Muscle layer of colon (tissue), 2 donors: Measurements from ENCODE around the gene BAIAP3.

Experiments used
- H3K27ac ChIP-seq: one replicate; pipeline ENCODE4 v1.7.0; 2013; ENCODE audit warnings: low read depth, mild to moderate bottlenecking, low read length, moderate library complexity
- H3K27me3 ChIP-seq, 2 donors: one replicate each; pipeline ENCODE4 v1.7.0; 2013; ENCODE audit warnings: low read length in 2 of 2, mild to moderate bottlenecking in 2 of 2; ENCODE audit not compliant: insufficient read depth in 2 of 2, control insufficient read depth in 1 of 2
- H3K36me3 ChIP-seq: one replicate; pipeline ENCODE4 v1.7.0; 2013; ENCODE audit warnings: mild to moderate bottlenecking, low read length; ENCODE audit not compliant: insufficient read depth
- H3K4me1 ChIP-seq: one replicate; pipeline ENCODE4 v1.7.0; 2013; ENCODE audit warnings: mild to moderate bottlenecking, low read length; ENCODE audit not compliant: insufficient read depth
- H3K4me3 ChIP-seq, 2 donors: one replicate each; pipeline ENCODE4 v1.7.0; 2013; ENCODE audit warnings: low read length in 2 of 2, low read depth in 1 of 2, mild to moderate bottlenecking in 1 of 2, moderate library complexity in 1 of 2
- H3K9ac ChIP-seq: one replicate; pipeline ENCODE4 v1.7.0; 2013; ENCODE audit warnings: low read length
- H3K9me3 ChIP-seq: one replicate; pipeline ENCODE4 v1.7.0; 2013; ENCODE audit warnings: mild to moderate bottlenecking, low read length
- donor health status: abdominal sarcoma.
- donor health status: Adenocarcinoma of cecum.

The BAIAP3 gene

DNA sequence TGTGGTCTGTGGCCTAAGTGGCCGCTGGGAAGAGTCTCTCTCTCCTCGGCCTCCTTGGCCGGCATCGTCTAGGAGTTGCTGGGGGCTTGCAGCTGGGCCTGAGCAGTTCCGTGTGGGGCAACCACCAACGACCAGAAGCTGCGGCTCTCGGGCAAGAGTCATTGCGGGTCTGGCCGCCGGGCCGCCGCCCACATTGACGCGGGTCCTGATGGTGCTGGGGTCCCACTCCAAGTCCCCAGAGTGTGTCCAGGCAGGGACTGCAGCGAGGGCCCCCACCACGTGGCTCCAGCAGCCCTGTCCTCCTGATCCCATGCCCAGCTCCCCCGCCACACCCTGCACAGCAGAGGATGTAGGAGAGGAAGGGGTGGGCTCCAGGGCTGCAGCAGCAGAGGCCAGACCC is 50.1 kb downstream of the BAIAP3 start:
- no peaks in the 10 kb centered on the region for H3K27me3 ChIP-seq
- no peak overlapping the region for H3K27ac ChIP-seq
- no peak overlapping the region for H3K9ac ChIP-seq
- no peak overlapping the region for H3K4me3 ChIP-seq
- H3K36me3 ChIP-seq = peaks cover 17% of the 10 kb centered on the region
- H3K4me1 ChIP-seq = peaks cover 4% of the 10 kb centered on the region
- no peaks in the 10 kb centered on the region for H3K9me3 ChIP-seq

- H3K4me1 ChIP-seq = no peaks in the 10 kb centered on the region
- H3K27me3 ChIP-seq = no peaks in the 10 kb centered on the region
- H3K9me3 ChIP-seq = no peaks in the 10 kb centered on the region
- no peak overlapping the region for H3K27ac ChIP-seq
- no peak overlapping the region for H3K4me3 ChIP-seq
- peaks cover 26% of the 10 kb centered on the region for H3K36me3 ChIP-seq
- no peak overlapping the region for H3K9ac ChIP-seq
Observed at GRCh38 chr16:1385232-1385631, 51.8 kb downstream of the BAIAP3 start.

GRCh38 chr16:1387331-1387730 is 53.9 kb downstream of the BAIAP3 start:
- Histone ChIP-seq H3K9me3 (no peaks in the 10 kb centered on the region), H3K27me3 (no peaks in the 10 kb centered on the region), H3K4me1 (no peaks in the 10 kb centered on the region), H3K9ac (no peak overlapping the region), H3K4me3 (no peak overlapping the region), H3K27ac (no peak overlapping the region), H3K36me3 (peaks cover 21% of the 10 kb centered on the region)

DNA sequence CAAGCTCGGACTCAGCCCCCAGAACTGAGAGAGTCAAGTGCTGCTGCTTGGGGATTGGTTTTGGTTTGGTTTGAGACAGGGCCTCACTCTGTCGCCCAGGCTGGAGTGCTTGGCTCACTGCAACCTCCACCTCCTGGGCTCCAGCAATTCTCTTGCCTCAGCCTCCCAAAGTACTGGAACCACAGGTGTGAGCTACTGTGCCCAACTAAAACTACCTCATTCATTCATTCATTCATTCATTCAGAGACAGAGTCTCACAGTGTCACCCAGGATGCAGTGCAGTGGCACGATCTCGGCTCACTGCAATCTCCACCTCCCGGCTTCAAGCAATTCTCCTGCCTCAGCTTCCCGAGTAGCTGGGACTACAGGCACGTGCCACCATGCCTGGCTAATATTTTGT is 56.3 kb downstream of the BAIAP3 start:
- no peaks in the 10 kb centered on the region for H3K4me1 ChIP-seq
- no peak overlapping the region for H3K4me3 ChIP-seq
- H3K27me3 ChIP-seq = no peaks in the 10 kb centered on the region
- H3K36me3 ChIP-seq = peaks cover 41% of the 10 kb centered on the region
- no peaks in the 10 kb centered on the region for H3K9me3 ChIP-seq
- no peak overlapping the region for H3K27ac ChIP-seq
- no peak overlapping the region for H3K9ac ChIP-seq

DNA sequence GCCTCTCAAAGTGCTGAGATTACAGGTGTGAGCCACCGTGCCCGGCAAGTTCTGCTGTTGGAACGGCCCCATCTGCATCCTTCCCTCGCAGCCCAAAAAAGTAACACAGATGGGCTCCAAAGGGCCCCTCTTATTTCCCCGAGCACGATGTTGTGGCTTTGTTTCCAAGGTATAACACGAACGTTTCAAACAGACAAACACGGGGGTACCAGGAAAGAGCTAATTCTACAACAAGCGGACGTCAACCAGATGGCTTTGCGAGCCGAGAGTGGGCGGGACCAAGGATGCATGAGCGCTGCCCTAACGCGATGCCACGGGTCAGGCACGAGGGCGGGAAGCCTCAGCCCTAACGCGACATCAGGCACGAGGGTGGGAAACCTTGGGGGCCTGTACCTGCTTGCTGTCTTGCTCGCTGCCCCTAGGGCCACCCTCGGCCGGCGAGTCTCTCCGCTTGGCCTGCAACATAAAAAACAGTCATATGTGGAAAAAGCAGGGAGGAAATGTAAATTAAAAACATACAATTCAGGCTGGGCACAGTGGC is 56.9 kb downstream of the BAIAP3 start:
- H3K4me3 ChIP-seq = no peak overlapping the region
- H3K27me3 ChIP-seq = no peaks in the 10 kb centered on the region
- H3K4me1 ChIP-seq = no peaks in the 10 kb centered on the region
- H3K36me3 ChIP-seq = peaks cover 41% of the 10 kb centered on the region
- no peak overlapping the region for H3K27ac ChIP-seq
- H3K9ac ChIP-seq = no peak overlapping the region
- no peaks in the 10 kb centered on the region for H3K9me3 ChIP-seq

- no peaks in the 10 kb centered on the region for H3K4me1 ChIP-seq
- H3K27ac ChIP-seq = no peak overlapping the region
- H3K36me3 ChIP-seq = peaks cover 53% of the 10 kb centered on the region
- H3K27me3 ChIP-seq = no peaks in the 10 kb centered on the region
- no peaks in the 10 kb centered on the region for H3K9me3 ChIP-seq
- no peak overlapping the region for H3K4me3 ChIP-seq
- no peak overlapping the region for H3K9ac ChIP-seq
Observed at GRCh38 chr16:1392826-1393225, 59.4 kb downstream of the BAIAP3 start.

DNA sequence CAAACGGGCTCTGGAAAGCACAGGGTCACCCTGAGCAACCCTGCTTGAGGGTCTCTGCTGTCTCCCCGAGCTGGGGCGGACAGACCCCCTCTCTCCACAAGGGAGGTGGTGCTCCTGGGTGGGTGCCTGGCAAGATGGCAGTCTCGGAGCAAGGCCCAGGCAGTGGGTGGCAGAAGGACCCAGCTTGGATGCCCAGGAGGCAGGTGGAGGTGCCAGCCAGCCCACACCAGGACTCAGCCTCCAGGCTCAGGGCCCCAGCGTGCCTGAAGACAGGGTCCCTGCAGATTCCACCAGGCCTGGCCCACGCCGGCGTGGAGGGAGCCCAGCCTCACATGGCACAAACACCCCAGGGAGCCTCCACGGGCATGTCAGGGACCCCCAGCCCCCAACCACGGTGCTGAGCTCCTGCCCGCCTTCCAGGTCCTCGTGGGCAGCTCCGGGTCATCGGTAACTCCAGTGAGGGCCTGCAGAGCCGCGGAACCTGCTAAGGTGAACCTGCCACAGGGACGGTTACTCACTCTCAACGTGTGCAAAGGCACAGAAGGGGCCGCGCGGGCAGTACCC is 60.2 kb downstream of the BAIAP3 start:
- H3K4me1 ChIP-seq = no peaks in the 10 kb centered on the region
- no peak overlapping the region for H3K9ac ChIP-seq
- peaks cover 62% of the 10 kb centered on the region for H3K36me3 ChIP-seq
- H3K27me3 ChIP-seq = no peaks in the 10 kb centered on the region
- H3K27ac ChIP-seq = no peak overlapping the region
- H3K9me3 ChIP-seq = no peaks in the 10 kb centered on the region
- no peak overlapping the region for H3K4me3 ChIP-seq

DNA sequence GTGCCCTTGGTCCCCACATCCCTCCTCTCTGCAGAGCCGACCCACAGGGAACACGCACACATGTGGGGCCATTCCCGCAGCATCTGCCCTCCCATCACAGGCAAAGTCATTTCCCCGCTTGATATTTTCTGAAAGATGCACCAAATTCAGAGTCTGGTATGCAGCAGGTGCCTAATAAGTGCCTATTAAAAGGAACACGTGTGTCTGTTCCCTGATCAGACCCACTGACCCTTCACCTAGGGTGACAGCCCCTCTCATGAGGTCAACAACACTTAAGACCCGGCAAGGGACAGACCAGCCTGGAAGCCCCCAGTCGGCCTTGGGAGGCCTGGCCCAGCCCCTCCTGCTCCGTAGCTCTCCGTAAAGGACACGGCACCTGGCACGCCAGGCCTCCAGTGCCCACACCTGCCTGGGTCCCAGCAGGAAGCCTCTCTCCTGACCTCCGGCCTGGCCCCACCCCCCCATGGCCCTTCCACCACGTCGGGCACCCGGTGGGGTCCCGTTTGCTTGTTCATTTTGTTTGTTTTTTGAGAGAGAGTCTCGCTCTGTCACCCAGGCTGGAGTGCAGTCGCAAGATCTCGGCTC is 61.0 kb downstream of the BAIAP3 start:
- Histone ChIP-seq H3K36me3 (peaks cover 64% of the 10 kb centered on the region), H3K9ac (no peak overlapping the region), H3K27me3 (no peaks in the 10 kb centered on the region), H3K4me1 (no peaks in the 10 kb centered on the region), H3K27ac (no peak overlapping the region), H3K9me3 (no peaks in the 10 kb centered on the region), H3K4me3 (no peak overlapping the region)

DNA sequence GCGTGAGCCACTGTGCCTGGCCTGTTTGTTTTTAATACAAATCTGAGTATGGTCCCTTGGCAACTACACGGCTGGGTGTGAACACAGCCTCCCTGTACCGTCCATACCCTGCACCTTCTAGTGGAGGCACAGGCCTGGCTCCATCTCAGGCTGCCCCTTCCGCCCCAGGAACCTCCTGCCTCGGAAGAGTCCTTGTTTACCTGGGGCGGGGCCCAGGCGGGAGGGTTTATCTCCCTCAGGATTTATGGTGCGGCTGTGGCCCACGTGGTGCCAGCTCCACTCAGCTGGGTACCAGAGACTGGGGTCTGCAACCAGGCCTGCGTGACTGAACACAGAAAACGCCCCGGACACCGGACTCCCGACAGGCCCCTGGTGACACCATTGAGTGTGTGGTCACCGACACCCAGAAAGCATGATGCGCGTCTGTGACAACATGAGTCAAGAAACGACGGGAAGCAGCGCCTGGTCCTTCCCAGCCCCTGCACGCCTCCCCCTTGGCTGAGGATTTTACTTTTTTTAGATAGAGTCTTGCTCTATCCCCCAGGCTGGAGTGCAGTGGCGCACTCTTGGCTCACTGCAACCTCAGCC is 62.1 kb downstream of the BAIAP3 start:
- Histone ChIP-seq H3K27me3 (no peaks in the 10 kb centered on the region), H3K9ac (no peak overlapping the region), H3K27ac (no peak overlapping the region), H3K4me1 (no peaks in the 10 kb centered on the region), H3K36me3 (peaks cover 66% of the 10 kb centered on the region), H3K4me3 (no peak overlapping the region), H3K9me3 (no peaks in the 10 kb centered on the region)

DNA sequence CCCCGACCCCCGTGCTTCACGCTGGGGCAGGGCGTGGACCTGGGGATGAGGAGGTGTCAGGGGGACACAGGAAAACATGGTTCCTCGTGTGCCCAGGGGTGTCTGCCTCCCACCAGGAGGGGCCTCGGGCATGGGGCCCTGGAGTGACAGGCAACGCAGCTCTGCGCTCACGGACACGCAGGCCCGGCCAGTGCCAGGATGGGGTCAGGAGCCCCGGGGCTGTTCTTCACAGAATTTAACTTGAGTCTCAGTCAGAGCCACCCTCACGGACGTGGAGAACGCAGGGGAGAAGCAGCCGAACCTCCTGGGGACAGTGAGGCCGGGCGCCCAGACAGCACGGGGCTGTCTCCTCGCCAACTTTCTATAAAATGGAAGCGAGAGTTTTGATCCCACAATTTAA is 64.3 kb downstream of the BAIAP3 start:
- Histone ChIP-seq H3K9me3 (no peaks in the 10 kb centered on the region), H3K27me3 (no peaks in the 10 kb centered on the region), H3K4me3 (no peak overlapping the region), H3K4me1 (no peaks in the 10 kb centered on the region), H3K27ac (no peak overlapping the region), H3K36me3 (peaks cover 69% of the 10 kb centered on the region), H3K9ac (no peak overlapping the region)

- H3K4me3 ChIP-seq = no peak overlapping the region
- no peak overlapping the region for H3K27ac ChIP-seq
- peaks cover 63% of the 10 kb centered on the region for H3K36me3 ChIP-seq
- no peaks in the 10 kb centered on the region for H3K9me3 ChIP-seq
- H3K4me1 ChIP-seq = no peaks in the 10 kb centered on the region
- H3K9ac ChIP-seq = no peak overlapping the region
- no peaks in the 10 kb centered on the region for H3K27me3 ChIP-seq
Observed at GRCh38 chr16:1398351-1398750, 64.9 kb downstream of the BAIAP3 start.
